CD1c-positive myeloid dendritic cell (primary cell): ENCODE data around the gene TDRD6.
"Not testable (repeated sequence)": the region's sequence is repeated elsewhere in the genome, so short reads cannot be mapped to it uniquely, and the experiment has no call there.

Source experiments
- DNase-seq: peaks from one replicate; pipeline ENCODE4 v3.0.0-alpha.2; 2016; ENCODE audit errors: extremely low spot score

The TDRD6 gene

GRCh38 chr6:46744159-46744725 lies 56.6 kb downstream of the TDRD6 start:
- DNase-seq, result not testable (repeated sequence)

GRCh38 chr6:46745973-46746372 lies 58.3 kb downstream of the TDRD6 start:
- no peak for DNase-seq

GRCh38 chr6:46746696-46747095 lies 59.0 kb downstream of the TDRD6 start, which contains the start of gene ANKRD66:
Gene ANKRD66 (plus strand): TSS chr6:46746933. CDS start chr6:46751949, 5,016 bp downstream.
- no peak for DNase-seq

- no peak for DNase-seq
Measured at GRCh38 chr6:46748940-46749503, 61.3 kb downstream of the TDRD6 start.

- no peak for DNase-seq
Measured at GRCh38 chr6:46749731-46750130, 62.0 kb downstream of the TDRD6 start.

GRCh38 chr6:46751658-46752057 lies 64.0 kb downstream of the TDRD6 start:
- no peak for DNase-seq
